Duodenal mucosa (tissue), 2 donors: ENCODE measurements around the gene NT5M.
"Not testable (repeated sequence)": the region's sequence is repeated elsewhere in the genome, so short reads cannot be mapped to it uniquely, and the experiment has no call there.

Source experiments
- H3K27ac ChIP-seq: one replicate; pipeline ENCODE4 v1.7.0; 2013; ENCODE audit warnings: low read depth, low read length
- H3K27me3 ChIP-seq, 2 donors: one replicate each; pipeline ENCODE4 v1.7.0; 2013; ENCODE audit warnings: low read length in 2 of 2, control low read depth in 1 of 2; ENCODE audit not compliant: insufficient read depth in 2 of 2, control insufficient read depth in 1 of 2
- H3K36me3 ChIP-seq, 2 donors: one replicate each; pipeline ENCODE4 v1.7.0; 2013; ENCODE audit warnings: low read length in 2 of 2, control low read depth in 1 of 2; ENCODE audit not compliant: insufficient read depth in 2 of 2, control insufficient read depth in 1 of 2
- H3K4me1 ChIP-seq, 2 donors: one replicate each; pipeline ENCODE4 v1.7.0; 2013; ENCODE audit warnings: low read length in 2 of 2, control low read depth in 1 of 2; ENCODE audit not compliant: insufficient read depth in 2 of 2, control insufficient read depth in 1 of 2
- H3K4me3 ChIP-seq, 2 donors: one replicate each; pipeline ENCODE4 v1.7.0; 2013; ENCODE audit warnings: low read length in 2 of 2, low read depth in 1 of 2
- H3K9ac ChIP-seq, 2 donors: one replicate each; pipeline ENCODE4 v1.7.0; 2013; ENCODE audit warnings: low read length in 2 of 2, low read depth in 1 of 2
- H3K9me3 ChIP-seq, 2 donors: one replicate each; pipeline ENCODE4 v1.7.0; 2013; ENCODE audit warnings: low read length in 2 of 2, control low read depth in 1 of 2; ENCODE audit not compliant: control insufficient read depth in 1 of 2

The NT5M gene

DNA sequence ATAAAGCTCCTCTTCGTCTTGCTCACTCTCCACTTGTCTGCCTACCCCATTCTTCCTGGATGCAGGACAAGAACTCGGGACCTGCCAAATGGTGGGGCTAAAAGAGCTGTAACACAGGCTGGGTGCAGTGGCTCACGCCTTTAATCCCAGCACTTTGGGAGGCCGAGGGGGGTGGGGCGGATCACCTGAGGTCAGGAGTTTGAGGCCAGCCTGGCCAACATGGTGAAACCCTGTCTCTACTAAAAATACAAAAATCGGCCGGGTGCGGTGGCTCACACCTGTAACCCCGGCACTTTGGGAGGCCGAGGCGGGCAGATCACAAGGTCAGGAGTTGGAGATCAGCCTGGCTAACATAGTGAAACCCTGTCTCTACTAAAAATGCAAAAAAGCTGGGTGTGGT, 1.5 kb upstream of the NT5M start:
- H3K9me3 ChIP-seq, H3K27ac ChIP-seq, H3K4me3 ChIP-seq: not testable (repeated sequence)

DNA sequence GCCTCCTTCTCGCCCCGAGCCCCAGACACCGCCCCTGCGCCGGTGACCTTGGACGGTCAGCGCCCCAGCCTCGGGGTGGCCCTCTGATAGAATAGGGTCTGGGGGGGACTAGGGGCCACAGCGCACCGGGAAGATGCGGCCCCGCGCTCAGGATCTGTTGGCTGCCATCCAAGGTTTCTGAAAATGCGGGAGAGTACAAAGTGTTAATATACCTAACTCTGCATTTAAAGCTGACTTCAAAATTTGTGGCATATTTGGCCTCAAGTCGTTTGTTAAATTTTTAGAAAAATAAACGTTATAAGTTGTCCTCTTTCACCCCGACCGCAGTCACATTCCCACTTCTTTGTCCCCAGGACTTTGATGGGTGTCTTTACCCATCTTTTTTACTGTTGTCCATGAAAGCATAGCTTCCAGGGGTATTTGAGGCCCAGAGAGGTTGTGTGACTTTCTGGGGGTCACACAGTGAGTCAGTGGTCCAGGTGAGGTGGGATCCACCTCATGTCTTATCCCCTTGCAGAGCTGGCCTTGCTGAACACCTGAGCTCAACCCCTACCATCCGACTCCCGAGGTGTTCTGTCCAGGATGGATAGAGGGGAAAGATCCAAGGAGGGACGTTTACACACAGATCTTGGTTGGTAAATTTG, 796 bp downstream of the NT5M start:
- H3K27ac ChIP-seq: no peak overlapping the region

More for the DNA sequence above, 1.5 kb upstream of the NT5M start:
- not testable (repeated sequence) for H3K9ac ChIP-seq, H3K36me3 ChIP-seq, H3K27me3 ChIP-seq
- peaks cover 8 to 29% of the 10 kb centered on the region in 2 donors for H3K4me1 ChIP-seq

DNA sequence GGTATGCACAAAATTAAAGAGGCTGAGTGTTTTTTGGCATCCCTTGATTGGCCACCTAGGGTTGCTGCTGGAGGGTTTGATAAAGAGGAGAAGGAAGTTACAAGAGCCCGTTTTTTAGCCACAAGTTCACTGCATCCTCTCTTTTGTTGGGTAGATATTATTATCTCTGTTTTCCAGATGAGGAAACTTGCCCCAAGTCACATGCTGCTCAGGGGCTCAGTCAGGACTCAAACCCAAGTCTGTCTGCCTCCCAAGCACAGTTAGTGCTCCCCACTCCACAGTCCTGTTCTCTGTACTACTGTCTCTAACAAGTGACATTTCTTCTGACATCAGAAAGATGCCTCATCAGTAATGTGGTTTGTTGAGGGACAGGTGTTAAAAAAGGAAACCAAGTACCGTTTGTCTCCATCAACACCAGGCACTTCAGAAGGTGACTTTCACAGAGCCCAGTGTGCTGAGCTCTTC, 1.4 kb downstream of the NT5M start:
- Histone ChIP-seq H3K9me3 (no peaks in the 10 kb centered on the region), H3K27ac (no peak overlapping the region), H3K4me3 (no peak overlapping the region), H3K9ac (no peak overlapping the region), H3K4me1 (peaks cover 8 to 29% of the 10 kb centered on the region in 2 donors), H3K36me3 (no peaks in the 10 kb centered on the region), H3K27me3 (no peaks in the 10 kb centered on the region)

More for the DNA sequence above, 796 bp downstream of the NT5M start:
- H3K4me3 ChIP-seq: peak overlapping the region; percentile 42 to 82
- H3K4me1 ChIP-seq: peaks cover 8 to 29% of the 10 kb centered on the region in 2 donors
- H3K9me3 ChIP-seq: no peaks in the 10 kb centered on the region
- H3K27me3 ChIP-seq: no peaks in the 10 kb centered on the region
- H3K9ac ChIP-seq: no peak overlapping the region
- H3K36me3 ChIP-seq: no peaks in the 10 kb centered on the region

DNA sequence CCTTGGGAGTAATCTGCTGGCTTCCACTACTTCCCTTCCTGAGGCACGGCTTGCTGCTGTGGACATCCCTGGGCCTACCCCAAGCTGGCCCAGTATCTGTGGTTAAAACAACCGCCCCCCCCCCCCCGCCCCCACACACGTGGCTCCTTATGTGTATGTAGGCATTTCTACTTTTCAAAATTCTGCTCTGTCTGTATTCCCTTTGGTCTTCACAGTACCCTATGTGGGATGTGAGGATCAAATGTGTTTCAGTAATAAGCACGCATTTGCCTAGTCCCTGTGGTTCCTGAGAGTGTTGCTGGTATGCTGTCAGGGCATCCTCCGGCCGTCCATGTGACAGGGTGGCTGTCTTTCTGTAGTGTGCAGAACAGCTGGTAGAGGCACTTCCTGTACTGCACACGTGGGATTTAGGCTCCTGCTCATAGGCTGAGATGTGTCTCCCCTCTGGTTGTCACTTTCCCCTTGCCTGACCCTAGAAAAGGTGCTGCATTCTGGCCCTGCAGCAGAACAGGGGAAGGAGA, 2.2 kb downstream of the NT5M start:
- peak overlapping the region in 1 of 2 donors; percentile 40 for H3K4me3 ChIP-seq

DNA sequence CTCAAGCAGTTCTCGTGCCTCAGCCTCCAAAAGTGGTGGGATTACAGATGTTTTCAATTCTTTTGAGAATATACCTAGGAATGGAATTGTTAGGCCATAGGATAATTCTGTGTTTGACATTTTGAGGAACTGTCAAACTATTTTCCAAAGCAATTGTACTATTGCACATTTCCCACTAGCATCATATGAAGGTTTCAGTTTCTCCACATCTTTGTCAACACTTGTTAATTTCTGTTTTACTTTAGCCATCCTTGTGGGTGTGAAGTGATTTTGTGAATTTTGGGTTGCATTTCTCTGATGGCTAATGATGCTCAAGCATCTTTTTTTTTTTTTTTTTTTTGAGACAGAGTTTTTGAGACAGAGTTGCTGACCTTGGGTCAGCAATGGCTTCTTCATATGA, 6.2 kb downstream of the NT5M start:
- no peaks in the 10 kb centered on the region for H3K36me3 ChIP-seq
- H3K27ac ChIP-seq: no peak overlapping the region
- no peak overlapping the region for H3K9ac ChIP-seq
- no peaks in the 10 kb centered on the region for H3K27me3 ChIP-seq
- H3K4me3 ChIP-seq: no peak overlapping the region
- H3K9me3 ChIP-seq: no peaks in the 10 kb centered on the region
- peaks cover 0 to 17% of the 10 kb centered on the region in 2 donors for H3K4me1 ChIP-seq

More for the DNA sequence above, 2.2 kb downstream of the NT5M start:
- Histone ChIP-seq H3K4me1 (peaks cover 8 to 29% of the 10 kb centered on the region in 2 donors), H3K27me3 (no peaks in the 10 kb centered on the region), H3K27ac (no peak overlapping the region), H3K9ac (no peak overlapping the region), H3K36me3 (no peaks in the 10 kb centered on the region), H3K9me3 (no peaks in the 10 kb centered on the region)

DNA sequence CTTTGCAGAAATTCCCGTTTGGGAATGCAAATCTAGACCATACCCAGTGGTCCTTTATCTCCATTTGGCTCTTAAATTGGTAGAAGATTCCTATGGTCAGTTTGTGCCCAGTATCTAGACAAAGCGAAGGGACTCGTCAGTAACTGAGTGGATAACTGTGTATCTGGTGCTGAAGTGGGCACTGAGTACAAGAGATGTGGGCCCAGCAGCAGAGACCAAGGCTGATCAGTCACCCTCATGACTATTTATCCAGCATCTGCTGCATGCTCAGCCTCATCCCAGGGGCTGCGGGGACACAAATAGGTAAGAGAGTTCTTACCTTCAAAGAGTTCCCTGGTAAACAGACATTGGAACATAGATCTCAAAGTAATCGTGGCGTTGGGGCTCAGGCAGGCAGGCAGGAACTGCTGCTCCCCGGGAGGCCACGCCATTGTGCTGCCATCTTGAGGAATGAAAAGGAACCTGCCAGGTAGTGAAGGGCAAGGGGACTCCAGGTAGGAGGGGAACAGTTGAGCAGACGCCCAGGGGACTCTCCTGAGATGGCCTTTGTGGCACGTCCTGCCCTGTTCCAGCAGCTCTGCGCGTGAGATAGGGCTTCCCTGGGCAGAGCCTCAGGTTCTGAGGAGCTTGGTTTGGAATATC, 10.3 kb downstream of the NT5M start:
- Histone ChIP-seq H3K9me3 (no peaks in the 10 kb centered on the region), H3K9ac (no peak overlapping the region), H3K4me3 (no peak overlapping the region), H3K27me3 (no peaks in the 10 kb centered on the region), H3K27ac (no peak overlapping the region), H3K36me3 (no peaks in the 10 kb centered on the region), H3K4me1 (no peaks in the 10 kb centered on the region)

DNA sequence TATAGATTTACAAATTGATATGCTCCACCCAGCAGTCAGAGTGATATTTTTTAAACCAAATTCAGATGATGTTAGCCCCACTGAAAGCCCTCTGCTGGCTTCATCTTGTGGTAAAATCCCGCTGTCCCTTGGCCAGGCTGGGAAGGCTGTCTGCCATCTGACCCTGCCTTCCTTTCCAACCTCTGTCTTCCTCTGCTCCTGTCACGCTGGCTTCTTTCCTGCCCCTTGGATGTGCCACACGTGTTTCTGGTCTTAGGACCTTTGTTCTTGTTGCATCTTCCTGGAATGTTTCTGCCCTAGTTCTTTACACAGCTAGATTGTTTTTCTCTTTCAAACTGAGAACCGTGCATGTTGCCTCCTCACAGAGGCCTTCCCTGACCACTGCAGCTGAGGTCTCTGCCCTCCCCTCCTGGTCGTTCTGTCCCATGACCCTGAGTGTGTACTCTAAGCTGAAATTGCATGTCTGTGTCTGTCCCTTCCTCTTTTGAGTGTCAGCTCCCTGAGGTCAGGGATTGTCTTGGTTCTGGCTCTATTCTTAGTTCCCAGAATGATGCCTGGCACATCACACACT, 11.4 kb downstream of the NT5M start:
- Histone ChIP-seq H3K27ac (no peak overlapping the region), H3K4me3 (no peak overlapping the region), H3K4me1 (no peaks in the 10 kb centered on the region), H3K27me3 (no peaks in the 10 kb centered on the region), H3K36me3 (no peaks in the 10 kb centered on the region), H3K9ac (no peak overlapping the region), H3K9me3 (no peaks in the 10 kb centered on the region)

DNA sequence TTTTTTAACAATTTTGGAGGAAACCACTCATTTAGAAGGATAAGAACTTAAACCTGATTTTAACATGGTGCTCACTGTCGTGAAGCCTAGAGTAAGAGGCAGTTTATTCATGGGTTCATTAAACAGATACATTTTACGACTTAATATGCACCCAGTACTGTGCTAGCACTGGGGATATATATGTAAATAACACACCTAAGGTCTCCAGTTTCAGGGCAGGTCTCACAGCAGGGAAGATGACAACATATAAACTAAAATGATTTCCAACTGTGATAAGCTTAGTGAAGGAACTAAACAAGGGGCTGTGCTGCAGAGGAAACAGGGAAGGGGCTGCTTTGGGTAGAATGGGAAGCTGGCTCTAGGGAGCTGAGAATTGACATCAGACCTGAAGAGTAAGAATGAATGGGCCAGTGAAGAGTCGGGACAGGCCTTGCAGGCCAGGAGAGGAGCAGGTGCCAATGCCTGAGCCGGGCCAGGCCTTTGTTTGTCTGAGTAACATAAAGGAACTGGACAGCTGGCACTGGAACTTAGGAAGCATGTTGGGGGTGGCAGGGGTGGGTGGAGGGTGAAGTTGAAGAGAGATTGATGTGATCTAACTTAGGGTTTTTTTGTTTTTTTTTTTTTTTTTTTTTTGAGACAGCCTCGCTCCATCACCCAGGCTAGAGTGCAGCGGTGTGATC, 12.1 kb downstream of the NT5M start:
- no peaks in the 10 kb centered on the region for H3K4me1 ChIP-seq
- no peaks in the 10 kb centered on the region for H3K27me3 ChIP-seq
- no peaks in the 10 kb centered on the region for H3K9me3 ChIP-seq
- no peak overlapping the region for H3K4me3 ChIP-seq
- no peak overlapping the region for H3K9ac ChIP-seq
- no peak overlapping the region for H3K27ac ChIP-seq
- no peaks in the 10 kb centered on the region for H3K36me3 ChIP-seq

DNA sequence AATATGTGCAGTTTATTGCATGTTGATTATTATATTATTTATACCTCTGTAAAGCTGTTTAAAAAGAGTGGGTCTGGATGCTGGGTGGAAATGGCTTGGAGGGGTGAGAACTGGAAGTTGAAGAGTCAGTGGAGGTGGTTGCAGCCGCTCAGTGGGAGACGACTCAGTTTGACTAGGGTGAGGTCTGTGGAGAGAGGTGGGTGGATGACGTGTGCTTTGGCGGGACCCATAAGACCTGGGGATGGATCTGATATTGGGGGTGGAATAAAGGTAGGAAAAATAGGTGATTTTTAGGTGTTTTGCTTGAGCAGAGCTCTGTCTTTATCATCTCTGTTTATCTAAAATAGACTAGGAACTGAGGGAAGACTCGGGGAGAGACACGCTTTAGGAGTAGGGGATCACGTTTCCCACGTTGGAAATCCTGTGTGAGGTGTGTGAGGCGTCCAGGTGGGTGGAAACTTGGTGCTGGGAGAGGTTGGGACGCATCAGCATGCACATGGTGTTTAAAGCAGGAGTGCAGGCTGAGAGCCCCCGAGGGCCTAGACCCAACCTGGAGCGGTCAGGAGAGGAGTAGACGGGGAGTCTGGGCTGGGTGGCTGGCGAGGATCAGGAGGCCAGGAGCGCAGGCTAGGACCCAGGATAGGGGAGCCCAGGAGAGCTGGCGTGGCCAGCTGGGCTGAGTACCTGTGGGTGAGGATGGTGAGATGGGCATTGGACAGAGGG, 17.2 kb downstream of the NT5M start:
- Histone ChIP-seq H3K4me1 (no peaks in the 10 kb centered on the region), H3K36me3 (no peaks in the 10 kb centered on the region), H3K27ac (no peak overlapping the region), H3K4me3 (no peak overlapping the region), H3K9ac (no peak overlapping the region), H3K27me3 (no peaks in the 10 kb centered on the region), H3K9me3 (no peaks in the 10 kb centered on the region)
